Ovary (tissue), 3 donors: ENCODE data around the gene ALDH1A1.

Experiments used
- EP300 ChIP-seq: sonication (generic); formaldehyde crosslinking; IDR thresholded peaks from one replicate; pipeline ENCODE4 v1.6.1; 2017; ENCODE audit warnings: antibody characterized with exemption
- TF ChIP-seq, protein P1 (sequence below), 3 donors: fragments of 450-650 bp in 2 of 3; fragments of 200-600 bp in 1 of 3; IDR thresholded peaks; one replicate each; pipeline versions ENCODE4 v1.5.1 to v1.8.0; 2016 to 2022; ENCODE audit warnings: antibody characterized with exemption in 3 of 3, mild to moderate bottlenecking in 1 of 3
- donor health status: DM: no; HTN: no; CAD: no.

DNA sequence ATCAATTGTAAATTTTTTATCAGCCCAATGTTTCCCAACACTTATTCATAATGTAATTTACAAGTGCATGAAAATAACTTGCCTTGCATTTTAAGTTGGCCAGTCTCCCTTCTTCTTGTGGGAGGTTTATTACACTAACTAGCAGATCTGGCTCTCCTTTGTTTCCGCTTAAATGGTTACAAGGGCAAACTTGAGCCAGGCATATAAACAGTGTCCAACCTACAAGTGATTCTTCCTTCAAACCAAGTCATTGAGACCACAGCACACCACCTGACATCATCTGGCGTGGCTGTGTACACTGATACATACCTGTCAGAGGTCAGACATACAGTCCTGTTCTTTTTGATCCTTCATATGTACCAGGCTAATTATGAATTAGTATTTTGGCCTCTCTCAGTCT, 80.1 kb downstream of the ALDH1A1 start:
- TF ChIP-seq, protein P1, sequence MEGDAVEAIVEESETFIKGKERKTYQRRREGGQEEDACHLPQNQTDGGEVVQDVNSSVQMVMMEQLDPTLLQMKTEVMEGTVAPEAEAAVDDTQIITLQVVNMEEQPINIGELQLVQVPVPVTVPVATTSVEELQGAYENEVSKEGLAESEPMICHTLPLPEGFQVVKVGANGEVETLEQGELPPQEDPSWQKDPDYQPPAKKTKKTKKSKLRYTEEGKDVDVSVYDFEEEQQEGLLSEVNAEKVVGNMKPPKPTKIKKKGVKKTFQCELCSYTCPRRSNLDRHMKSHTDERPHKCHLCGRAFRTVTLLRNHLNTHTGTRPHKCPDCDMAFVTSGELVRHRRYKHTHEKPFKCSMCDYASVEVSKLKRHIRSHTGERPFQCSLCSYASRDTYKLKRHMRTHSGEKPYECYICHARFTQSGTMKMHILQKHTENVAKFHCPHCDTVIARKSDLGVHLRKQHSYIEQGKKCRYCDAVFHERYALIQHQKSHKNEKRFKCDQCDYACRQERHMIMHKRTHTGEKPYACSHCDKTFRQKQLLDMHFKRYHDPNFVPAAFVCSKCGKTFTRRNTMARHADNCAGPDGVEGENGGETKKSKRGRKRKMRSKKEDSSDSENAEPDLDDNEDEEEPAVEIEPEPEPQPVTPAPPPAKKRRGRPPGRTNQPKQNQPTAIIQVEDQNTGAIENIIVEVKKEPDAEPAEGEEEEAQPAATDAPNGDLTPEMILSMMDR (IDR thresholded peaks at IDR 0.05) = no peak
- TF ChIP-seq EP300 = no peak
